Natural killer cell (primary cell): ENCODE measurements around the gene NKAPL. TPM values are rescaled to one million over a fixed set of nuclear protein-coding genes. Genes with fewer than 3 reads are reported as not detected.

Experiments
- ATAC-seq, 3 donors: fragments of 150-1000 bp in 2 of 3; fragments of 200-7000 bp in 1 of 3; cut with Tn5 transposase; 1 replicate in 1 of 3; 2 replicates in 2 of 3; pipeline ENCODE4 v1.10.0; 2021; ENCODE audit warnings: mild to moderate bottlenecking in 2 of 3, moderate library complexity in 2 of 3
- DNase-seq, 2 donors: peaks; one replicate each; pipeline versions ENCODE4 v3.0.0 to v3.0.0-alpha.2; 2013 to 2021; ENCODE audit warnings: mixed read lengths in 1 of 2
- H3K27ac ChIP-seq: one replicate; pipeline ENCODE4 v1.5.1; 2013; ENCODE audit warnings: mild to moderate bottlenecking, low read length
- H3K27me3 ChIP-seq: one replicate; pipeline ENCODE4 v1.6.1; 2013; ENCODE audit warnings: low read length; ENCODE audit not compliant: control insufficient read depth, insufficient read depth
- H3K36me3 ChIP-seq: one replicate; pipeline ENCODE4 v1.6.1; 2013; ENCODE audit warnings: low read length; ENCODE audit not compliant: control insufficient read depth, insufficient read depth
- H3K4me1 ChIP-seq: one replicate; pipeline ENCODE4 v1.6.1; 2013; ENCODE audit warnings: low read length; ENCODE audit not compliant: control insufficient read depth, insufficient read depth
- H3K4me3 ChIP-seq: one replicate; pipeline ENCODE4 v1.5.1; 2013; ENCODE audit warnings: low read length
- H3K9me3 ChIP-seq: one replicate; pipeline ENCODE4 v1.6.1; 2013; ENCODE audit warnings: low read length; ENCODE audit not compliant: control insufficient read depth, insufficient read depth
- H3K27ac Mint-ChIP-seq, 2 donors: one replicate each; pipeline ENCODE4 v1.8.0; 2022; ENCODE audit warnings: mild to moderate bottlenecking in 2 of 2, mixed read lengths in 2 of 2, moderate library complexity in 1 of 2
- H3K27me3 Mint-ChIP-seq, 2 donors: one replicate each; pipeline ENCODE4 v1.8.0; 2022; ENCODE audit warnings: low read depth in 2 of 2, mixed read lengths in 2 of 2
- H3K36me3 Mint-ChIP-seq: one replicate; pipeline ENCODE4 v1.8.0; 2022; ENCODE audit warnings: mixed read lengths
- H3K4me1 Mint-ChIP-seq, 2 donors: one replicate each; pipeline ENCODE4 v1.8.0; 2022; ENCODE audit warnings: mixed read lengths in 2 of 2
- H3K4me3 Mint-ChIP-seq: one replicate; pipeline ENCODE4 v1.8.0; 2022; ENCODE audit warnings: mild to moderate bottlenecking, moderate library complexity, mixed read lengths
- H3K9me3 Mint-ChIP-seq, 2 donors: one replicate each; pipeline ENCODE4 v1.8.0; 2022; ENCODE audit warnings: mixed read lengths in 2 of 2
- CTCF ChIP-seq: fragments of 200-600 bp; IDR thresholded peaks from one replicate; pipeline ENCODE4 v1.8.0; 2022; ENCODE audit warnings: antibody characterized with exemption
- WGBS: methylation state at CpG from one replicate; pipeline ENCODE4 v1.1.7; 2013; ENCODE audit warnings: missing lambda C conversion rate; ENCODE audit not compliant: insufficient coverage; 5-methylcytosine and 5-hydroxymethylcytosine counted together
- intact Hi-C: fragments of 100-400 bp; cut with micrococcal nuclease; formaldehyde crosslinking; loops from one replicate; pipeline ENCODE4 v1.14.2; 2022
- total RNA-seq, 4 donors: library from RNA; stranded (reverse); fragments of 120-200 nt in 1 of 4; gene quantifications; one replicate each; pipeline versions ENCODE4 v1.2.3 to v1.2.4, GENCODE V29; 2013 to 2022

Gene NKAPL
- total RNA-seq, result under 1 TPM in 2 of 3 donors, not detected in 1; 0.31 to 0.36 TPM
- total RNA-seq (2013), result 0.41 TPM

- intact Hi-C loops, result no loop called here
- H3K27ac ChIP-seq, result no peak within 1 kb of the TSS
- no peak for TF ChIP-seq CTCF
- DNase-seq (peak; percentile 60 to 63), ATAC-seq (peak; percentile 70 to 94 (median 88))
- H3K4me3 ChIP-seq, result peak within 1 kb of the TSS; percentile 23
- H3K27me3 ChIP-seq, result peaks cover 3% of the 10 kb centered on the region
- no peaks in the 10 kb centered on the region for H3K9me3 ChIP-seq
- H3K36me3 ChIP-seq, result no peaks in the 10 kb centered on the region
- Mint-ChIP-seq H3K36me3 (peaks cover 17% of the 10 kb centered on the region), H3K9me3 (peaks cover 0 to 10% of the 10 kb centered on the region in 2 donors), H3K4me1 (peaks cover 6 to 9% of the 10 kb centered on the region in 2 donors), H3K27me3 (peaks cover 21 to 65% of the 10 kb centered on the region in 2 donors), H3K27ac (peak within 1 kb of the TSS; percentile 34 to 77), H3K4me3 (peak within 1 kb of the TSS; percentile 81)
- 59% methylated on average over 58 of the region's 58 CpGs for WGBS
- H3K4me1 ChIP-seq, result peaks cover 7% of the 10 kb centered on the region
Observed at GRCh38 chr6:28258877-28259777, at the start of gene NKAPL. Gene NKAPL (plus strand): TSS chr6:28259297. CDS start chr6:28259372, 75 bp downstream.

DNA sequence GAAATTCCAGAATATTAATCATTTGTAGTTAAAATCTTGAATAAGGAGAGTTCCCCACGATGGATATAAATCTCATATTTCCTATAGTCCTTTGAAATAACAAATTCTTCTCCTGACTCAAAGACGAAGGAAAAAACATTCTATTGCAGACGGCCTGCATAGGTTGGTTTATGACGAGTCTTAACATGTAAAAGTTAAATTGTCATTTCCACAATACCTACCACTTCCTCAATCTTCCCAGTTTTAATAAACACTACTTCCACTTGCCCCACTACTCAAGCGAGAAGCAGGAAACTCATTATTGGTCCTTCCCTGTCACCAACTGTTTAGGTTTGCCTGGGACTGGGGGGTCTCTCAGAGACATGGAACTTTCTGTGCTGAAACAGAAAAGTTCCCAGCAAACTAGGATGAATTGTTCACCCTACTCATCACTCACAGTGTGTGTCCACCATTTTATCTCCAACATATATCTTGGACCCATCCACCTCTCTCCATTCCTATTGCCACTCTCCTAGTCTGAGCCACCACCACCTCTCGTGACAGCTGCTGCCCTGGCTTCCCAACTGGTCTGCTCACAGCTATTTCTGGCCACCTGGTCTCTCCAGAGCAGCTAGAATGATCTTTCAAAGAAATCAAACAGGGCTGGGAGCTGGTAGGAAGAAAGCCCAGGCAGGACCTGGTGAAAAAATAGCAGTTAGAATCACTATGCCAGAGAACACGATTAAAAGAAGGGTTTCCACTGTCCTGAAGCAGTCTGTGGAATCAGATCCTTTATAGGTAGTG, 49.2 kb upstream of the NKAPL start:
- H3K4me3 Mint-ChIP-seq, result no peak overlapping the region
- no peak for TF ChIP-seq CTCF
- H3K36me3 Mint-ChIP-seq, result no peaks in the 10 kb centered on the region
- peaks cover 5% of the 10 kb centered on the region for H3K9me3 ChIP-seq
- no peak overlapping the region for H3K27ac Mint-ChIP-seq
- no peaks in the 10 kb centered on the region for H3K9me3 Mint-ChIP-seq
- H3K4me1 ChIP-seq, result peaks cover 27% of the 10 kb centered on the region
- WGBS, result 27% methylated on average over 3 of the region's 7 CpGs
- H3K4me3 ChIP-seq, result no peak overlapping the region
- peaks cover 78 to 96% of the 10 kb centered on the region in 2 donors for H3K27me3 Mint-ChIP-seq
- peaks cover 81% of the 10 kb centered on the region for H3K27me3 ChIP-seq
- no peak for ATAC-seq
- DNase-seq, result no peak
- intact Hi-C loops, result no loop called here
- H3K27ac ChIP-seq, result no peak overlapping the region
- no peaks in the 10 kb centered on the region for H3K36me3 ChIP-seq
- H3K4me1 Mint-ChIP-seq, result peaks cover 23 to 28% of the 10 kb centered on the region in 2 donors

DNA sequence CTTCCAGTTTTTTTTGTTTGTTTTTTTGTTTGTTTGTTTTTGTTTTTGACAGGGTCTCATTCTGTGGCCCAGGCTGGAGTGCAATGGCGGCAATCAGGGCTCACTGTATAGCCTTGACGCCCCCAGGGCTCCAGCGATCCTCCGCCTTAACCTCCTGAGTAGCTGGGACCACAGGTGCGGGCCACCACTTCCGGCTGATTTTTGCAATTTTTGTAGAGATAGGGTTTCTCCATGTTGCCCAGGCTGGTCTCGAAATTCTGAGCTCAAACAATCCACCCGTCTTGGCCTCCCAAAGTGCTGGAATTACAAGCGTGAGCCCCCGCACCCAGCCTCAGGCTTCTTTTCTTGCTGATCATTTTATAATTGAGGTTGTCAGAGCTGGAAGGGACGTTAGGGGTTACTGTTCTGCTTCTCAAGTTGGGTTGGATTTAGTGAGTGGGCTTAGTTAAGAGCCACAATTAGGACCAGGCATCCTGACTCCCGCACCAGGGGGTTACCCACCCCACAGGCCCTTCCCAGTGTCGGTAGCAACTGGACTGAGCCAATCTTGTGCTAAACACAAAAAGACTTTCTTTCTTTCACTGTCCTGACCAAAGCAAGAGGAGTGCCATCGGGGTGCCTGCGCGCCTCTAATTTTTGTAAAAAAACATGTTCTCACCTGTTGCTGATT, 47.1 kb upstream of the NKAPL start:
- Mint-ChIP-seq H3K4me1 (peaks cover 23 to 28% of the 10 kb centered on the region in 2 donors), H3K4me3 (peak overlapping the region; percentile 1), H3K27me3 (peaks cover 79 to 90% of the 10 kb centered on the region in 2 donors), H3K27ac (no peak overlapping the region), H3K36me3 (no peaks in the 10 kb centered on the region), H3K9me3 (no peaks in the 10 kb centered on the region)
- intact Hi-C loops, result no loop called here
- Histone ChIP-seq H3K27ac (no peak overlapping the region), H3K4me1 (peaks cover 27% of the 10 kb centered on the region), H3K4me3 (no peak overlapping the region), H3K27me3 (peaks cover 69% of the 10 kb centered on the region), H3K36me3 (no peaks in the 10 kb centered on the region), H3K9me3 (peaks cover 3% of the 10 kb centered on the region)
- peak in 1 of 3 donors; percentile 21 for ATAC-seq
- no peak for TF ChIP-seq CTCF
- 5% methylated on average over 15 of the region's 16 CpGs for WGBS
- DNase-seq, result no peak
